Upper lobe of right lung (tissue), 1 donor: ENCODE results near the gene PRKN. TPM values are rescaled to one million over a fixed set of nuclear protein-coding genes. Genes with fewer than 3 reads are reported as not detected.

Experiments
- ATAC-seq: fragments of 200-7000 bp; cut with Tn5 transposase; one replicate; pipeline ENCODE4 v1.9.1; 2020; ENCODE audit warnings: mild to moderate bottlenecking, moderate library complexity
- DNase-seq: peaks from one replicate; pipeline ENCODE4 v3.0.0-alpha.2; 2020
- H3K27ac ChIP-seq: fragments of 200-600 bp; one replicate; pipeline ENCODE4 v1.8.0; 2022
- H3K27me3 ChIP-seq: fragments of 200-600 bp; one replicate; pipeline ENCODE4 v1.8.0; 2022; ENCODE audit warnings: mild to moderate bottlenecking
- H3K36me3 ChIP-seq: fragments of 200-600 bp; one replicate; pipeline ENCODE4 v1.8.0; 2022
- H3K4me1 ChIP-seq: fragments of 200-600 bp; one replicate; pipeline ENCODE4 v1.8.0; 2022
- H3K4me3 ChIP-seq: fragments of 200-600 bp; one replicate; pipeline ENCODE4 v1.8.0; 2022; ENCODE audit warnings: mild to moderate bottlenecking
- H3K9me3 ChIP-seq: fragments of 200-600 bp; one replicate; pipeline ENCODE4 v1.8.0; 2022
- CTCF ChIP-seq: fragments of 200-600 bp; IDR thresholded peaks from one replicate; pipeline ENCODE4 v1.8.0; 2022; ENCODE audit warnings: antibody characterized with exemption
- intact Hi-C: fragments of 100-400 bp; cut with DNase I; formaldehyde crosslinking; loops from one replicate; pipeline ENCODE4 v1.11.0; 2022
- total RNA-seq: library from RNA; stranded (reverse); fragmentation: NEBNext Ultra II Directional; extraction: Animal tissue kit (Norgen Biotek cat#: 25700); gene quantifications from one replicate; pipeline ENCODE4 v1.2.1, GENCODE V29; 2021
- donor health status: DM: no; HTN: yes; CAD: no; lungs with severe emphysema.

Gene PRKN
- total RNA-seq, 1 donor from 2014 or later, result 2.7 TPM

GRCh38 chr6:161415302-161415855, 1312.2 kb downstream of the PRKN start:
- ATAC-seq (no peak), DNase-seq (no peak)
- Histone ChIP-seq H3K4me3 (no peak overlapping the region), H3K9me3 (no peaks in the 10 kb centered on the region), H3K36me3 (no peaks in the 10 kb centered on the region), H3K4me1 (no peaks in the 10 kb centered on the region), H3K27me3 (no peaks in the 10 kb centered on the region), H3K27ac (no peak overlapping the region)
- intact Hi-C loops, result no loop called here
- no peak for TF ChIP-seq CTCF

GRCh38 chr6:161414707-161415106, 1312.9 kb downstream of the PRKN start:
- Histone ChIP-seq H3K27ac (no peak overlapping the region), H3K4me1 (no peaks in the 10 kb centered on the region), H3K36me3 (no peaks in the 10 kb centered on the region), H3K4me3 (no peak overlapping the region), H3K9me3 (no peaks in the 10 kb centered on the region), H3K27me3 (no peaks in the 10 kb centered on the region)
- intact Hi-C loops, result no loop called here
- no peak for TF ChIP-seq CTCF
- no peak for DNase-seq
- no peak for ATAC-seq

GRCh38 chr6:161414180-161414579, 1313.4 kb downstream of the PRKN start:
- no peaks in the 10 kb centered on the region for H3K36me3 ChIP-seq
- DNase-seq (no peak), ATAC-seq (no peak)
- H3K27me3 ChIP-seq, result no peaks in the 10 kb centered on the region
- no peaks in the 10 kb centered on the region for H3K4me1 ChIP-seq
- H3K4me3 ChIP-seq, result no peak overlapping the region
- H3K9me3 ChIP-seq, result no peaks in the 10 kb centered on the region
- H3K27ac ChIP-seq, result no peak overlapping the region
- intact Hi-C loops, result no loop called here
- no peak for TF ChIP-seq CTCF

- H3K4me1 ChIP-seq, result no peaks in the 10 kb centered on the region
- no peaks in the 10 kb centered on the region for H3K9me3 ChIP-seq
- no peaks in the 10 kb centered on the region for H3K27me3 ChIP-seq
- DNase-seq (no peak), ATAC-seq (no peak)
- no peak for TF ChIP-seq CTCF
- H3K27ac ChIP-seq, result no peak overlapping the region
- no peaks in the 10 kb centered on the region for H3K36me3 ChIP-seq
- H3K4me3 ChIP-seq, result no peak overlapping the region
- intact Hi-C loops, result no loop called here
Observed at GRCh38 chr6:161413355-161413771, 1314.2 kb downstream of the PRKN start.

GRCh38 chr6:161412795-161413194, 1314.8 kb downstream of the PRKN start:
- Histone ChIP-seq H3K27me3 (no peaks in the 10 kb centered on the region), H3K27ac (no peak overlapping the region), H3K9me3 (no peaks in the 10 kb centered on the region), H3K4me3 (no peak overlapping the region), H3K4me1 (no peaks in the 10 kb centered on the region), H3K36me3 (no peaks in the 10 kb centered on the region)
- no peak for ATAC-seq
- intact Hi-C loops, result no loop called here
- DNase-seq, result no peak
- no peak for TF ChIP-seq CTCF
